ENCODE measurements around the gene F7.
"Not testable (repeated sequence)": the region's sequence is repeated elsewhere in the genome, so short reads cannot be mapped to it uniquely, and the experiment has no call there.

Gene F7

GRCh38 chr13:113070855-113071254 lies 34.7 kb upstream of the F7 start:
- in situ Hi-C loops (cut with MboI; ENCODE audit: low sequenced_read_pairs): no loop called here

GRCh38 chr13:113072376-113072775 lies 33.2 kb upstream of the F7 start:
- in situ Hi-C loops (cut with MboI; ENCODE audit: low sequenced_read_pairs): no loop called here

- in situ Hi-C loops (cut with MboI; ENCODE audit: low sequenced_read_pairs): no loop called here
Observed at GRCh38 chr13:113073942-113074341, 31.6 kb upstream of the F7 start.

GRCh38 chr13:113074401-113074800 lies 31.2 kb upstream of the F7 start:
- in situ Hi-C loops (cut with MboI; ENCODE audit: low sequenced_read_pairs): no loop called here

- in situ Hi-C loops (cut with MboI; ENCODE audit: low sequenced_read_pairs): no loop called here
Observed at GRCh38 chr13:113074876-113075275, 30.7 kb upstream of the F7 start.

- in situ Hi-C loops (cut with MboI; ENCODE audit: low sequenced_read_pairs): no loop called here
Observed at GRCh38 chr13:113075711-113076110, 29.9 kb upstream of the F7 start.

GRCh38 chr13:113076681-113077401 lies 28.8 kb upstream of the F7 start:
- in situ Hi-C loops (cut with MboI; ENCODE audit: low sequenced_read_pairs): no loop called here

- in situ Hi-C loops (cut with MboI; ENCODE audit: low sequenced_read_pairs): no loop called here
Observed at GRCh38 chr13:113077566-113077952, 28.0 kb upstream of the F7 start.

GRCh38 chr13:113077953-113078901 lies 27.4 kb upstream of the F7 start:
- in situ Hi-C loops (cut with MboI; ENCODE audit: low sequenced_read_pairs): no loop called here

GRCh38 chr13:113078902-113079780 lies 26.4 kb upstream of the F7 start:
- in situ Hi-C loops (cut with MboI; ENCODE audit: low sequenced_read_pairs): no loop called here

- in situ Hi-C loops (cut with MboI; ENCODE audit: low sequenced_read_pairs): not testable (repeated sequence)
Observed at GRCh38 chr13:113079781-113080080, 25.9 kb upstream of the F7 start.

GRCh38 chr13:113080361-113080831 lies 25.2 kb upstream of the F7 start:
- in situ Hi-C loops (cut with MboI; ENCODE audit: low sequenced_read_pairs): no loop called here

GRCh38 chr13:113080901-113081521 lies 24.6 kb upstream of the F7 start:
- in situ Hi-C loops (cut with MboI; ENCODE audit: low sequenced_read_pairs): no loop called here

- in situ Hi-C loops (cut with MboI; ENCODE audit: low sequenced_read_pairs): no loop called here
Observed at GRCh38 chr13:113082198-113083021, 23.2 kb upstream of the F7 start.

- in situ Hi-C loops (cut with MboI; ENCODE audit: low sequenced_read_pairs): no loop called here
Observed at GRCh38 chr13:113083022-113083373, 22.6 kb upstream of the F7 start.

- in situ Hi-C loops (cut with MboI; ENCODE audit: low sequenced_read_pairs): no loop called here
Observed at GRCh38 chr13:113083402-113084061, 22.1 kb upstream of the F7 start.

GRCh38 chr13:113084094-113084942 lies 21.3 kb upstream of the F7 start:
- in situ Hi-C loops (cut with MboI; ENCODE audit: low sequenced_read_pairs): no loop called here

GRCh38 chr13:113084943-113085540 lies 20.5 kb upstream of the F7 start:
- in situ Hi-C loops (cut with MboI; ENCODE audit: low sequenced_read_pairs): no loop called here

Data from hTERT RPE-1 (cell line).